Measurements from ENCODE around the gene TEP1. TPM values are rescaled to one million over a fixed set of nuclear protein-coding genes. Genes with fewer than 3 reads are reported as not detected.

The TEP1 gene
- total RNA-seq, 2 experiments from 2014 or later = 13.4 to 26.8 TPM

GRCh38 chr14:20416223-20416622 lies 2.9 kb upstream of the TEP1 start:
- DNase-seq (ENCODE audit: low spot score) = no peak
- H3K4me2 ChIP-seq (ENCODE audit: low read length) = peak overlapping the region; percentile 36
- no peaks in the 10 kb centered on the region for H4K20me1 ChIP-seq (ENCODE audit: insufficient read depth, low read length)
- peaks cover 44% of the 10 kb centered on the region for H3K4me1 ChIP-seq (ENCODE audit: insufficient read depth, low read length, poor library complexity, severe bottlenecking)
- no TSS peak for BruUV-seq (replicated peaks)
- no peaks in the 10 kb centered on the region for H3K36me3 ChIP-seq (ENCODE audit: insufficient read depth, low read length)
- ChIA-PET POLR2A (interaction anchor here (0.7 to 3.6 kb wide), 15 partner anchors 9 to 89 kb away, joined by 3 to 20 read pairs (median 5); partner anchors contain the start of genes APEX1, CCNB1IP1, OSGEP and PARP2), CTCF (ENCODE audit: unreplicated experiment) (interaction anchor here (0.7 to 1.4 kb wide), 8 partner anchors 8 to 86 kb away, joined by 3 to 8 read pairs (median 6); partner anchors contain the start of genes APEX1, KLHL33, PARP2 and PIP4P1)
- no peak overlapping the region for H3K4me3 ChIP-seq (ENCODE audit: low read depth, low read length, poor library complexity, severe bottlenecking)
- no peaks in the 10 kb centered on the region for H3K9me3 ChIP-seq (ENCODE audit: low read length)
- no peaks in the 10 kb centered on the region; the same call in 1 of the 2 replicates for H3K79me2 ChIP-seq (ENCODE audit: insufficient read depth, low read depth, low read length)
- no peak overlapping the region for H3K27ac ChIP-seq (ENCODE audit: low read depth, low read length, poor library complexity, severe bottlenecking)
- TF ChIP-seq CTCF (conservative IDR thresholded peaks at IDR 0.05; ENCODE audit: low read length) = no peak
- no peak for TF ChIP-seq EZH2phosphoT487 (IDR thresholded peaks at IDR 0.05; ENCODE audit: borderline replicate concordance, low read depth, low read length)
- H2AFZ ChIP-seq (ENCODE audit: low read length) = peak overlapping the region; percentile 96
- no peaks in the 10 kb centered on the region for H3K9me2 ChIP-seq (ENCODE audit: insufficient read depth, low read length)
- intact Hi-C loops (cut with micrococcal nuclease; ENCODE audit: unreplicated experiment) = loop anchor here (5.0 kb wide), 1 partner anchor 266 kb away; the partner anchor contains the start of gene RNASE4

- BruUV-seq (replicated peaks) = no TSS peak
- intact Hi-C loops (cut with micrococcal nuclease; ENCODE audit: unreplicated experiment) = loop anchor here (1.0 to 5.0 kb wide), 2 partner anchors 40 to 267 kb away; partner anchors contain the start of genes APEX1 and RNASE4
Measured at GRCh38 chr14:20415782-20416206, 2.5 kb upstream of the TEP1 start.

More at GRCh38 chr14:20415782-20416206, 2.5 kb upstream of the TEP1 start:
- H3K4me2 ChIP-seq (ENCODE audit: low read length) = peak overlapping the region; percentile 36
- DNase-seq (ENCODE audit: low spot score) = peak; percentile 84
- no peak overlapping the region for H3K4me3 ChIP-seq (ENCODE audit: low read depth, low read length, poor library complexity, severe bottlenecking)
- no peaks in the 10 kb centered on the region for H3K9me3 ChIP-seq (ENCODE audit: low read length)
- no peaks in the 10 kb centered on the region for H3K9me2 ChIP-seq (ENCODE audit: insufficient read depth, low read length)
- H3K79me2 ChIP-seq (ENCODE audit: insufficient read depth, low read depth, low read length) = no peaks in the 10 kb centered on the region; the same call in 1 of the 2 replicates
- no peaks in the 10 kb centered on the region for H4K20me1 ChIP-seq (ENCODE audit: insufficient read depth, low read length)
- H3K4me1 ChIP-seq (ENCODE audit: insufficient read depth, low read length, poor library complexity, severe bottlenecking) = peaks cover 42% of the 10 kb centered on the region
- no peaks in the 10 kb centered on the region for H3K36me3 ChIP-seq (ENCODE audit: insufficient read depth, low read length)
- TF ChIP-seq CTCF (conservative IDR thresholded peaks at IDR 0.05; ENCODE audit: low read length) = peak; percentile 94
- TF ChIP-seq EZH2phosphoT487 (IDR thresholded peaks at IDR 0.05; ENCODE audit: borderline replicate concordance, low read depth, low read length) = no peak
- H2AFZ ChIP-seq (ENCODE audit: low read length) = peak overlapping the region; percentile 96
- H3K27ac ChIP-seq (ENCODE audit: low read depth, low read length, poor library complexity, severe bottlenecking) = no peak overlapping the region
- CTCF ChIA-PET (ENCODE audit: unreplicated experiment) = interaction anchor here (0.6 to 1.4 kb wide), 10 partner anchors 9 to 121 kb away, joined by 3 to 8 read pairs (median 4); partner anchors contain the start of genes APEX1, KLHL33, PARP2 and PIP4P1
- POLR2A ChIA-PET = interaction anchor here (0.7 to 3.6 kb wide), 18 partner anchors 8 to 88 kb away, joined by 3 to 20 read pairs (median 5); partner anchors contain the start of genes APEX1, CCNB1IP1, OSGEP and PARP2

Data from OCI-LY7 (cell line).